Middle frontal gyrus (tissue), 1 donor: ENCODE measurements around the gene PLA2G15.

Source experiments
- DNase-seq: peaks from one replicate; pipeline ENCODE4 v3.0.0-alpha.2; 2015; ENCODE audit warnings: low spot score; ENCODE audit errors: extremely low spot score

Gene PLA2G15

DNA sequence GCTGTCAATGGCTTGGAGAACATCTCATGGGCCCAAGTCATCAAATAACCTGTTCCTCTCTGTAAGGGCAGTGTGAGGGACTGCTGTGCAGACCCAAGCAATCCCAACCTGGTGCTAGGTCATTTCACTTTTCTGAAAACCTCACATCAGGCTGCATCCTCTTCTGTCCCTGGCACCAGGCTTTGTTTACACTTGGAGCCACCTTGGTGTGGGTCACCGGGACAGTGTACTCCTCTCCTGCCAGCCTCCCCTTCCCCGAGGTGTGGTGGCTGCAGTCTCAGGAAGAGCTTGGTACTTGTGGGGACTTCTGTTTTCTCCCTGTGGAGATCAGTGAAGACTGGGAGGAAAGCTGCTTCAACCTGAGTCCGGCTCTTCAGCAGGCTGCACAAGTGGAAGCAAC, 53.1 kb downstream of the PLA2G15 start:
- no peak for DNase-seq

DNA sequence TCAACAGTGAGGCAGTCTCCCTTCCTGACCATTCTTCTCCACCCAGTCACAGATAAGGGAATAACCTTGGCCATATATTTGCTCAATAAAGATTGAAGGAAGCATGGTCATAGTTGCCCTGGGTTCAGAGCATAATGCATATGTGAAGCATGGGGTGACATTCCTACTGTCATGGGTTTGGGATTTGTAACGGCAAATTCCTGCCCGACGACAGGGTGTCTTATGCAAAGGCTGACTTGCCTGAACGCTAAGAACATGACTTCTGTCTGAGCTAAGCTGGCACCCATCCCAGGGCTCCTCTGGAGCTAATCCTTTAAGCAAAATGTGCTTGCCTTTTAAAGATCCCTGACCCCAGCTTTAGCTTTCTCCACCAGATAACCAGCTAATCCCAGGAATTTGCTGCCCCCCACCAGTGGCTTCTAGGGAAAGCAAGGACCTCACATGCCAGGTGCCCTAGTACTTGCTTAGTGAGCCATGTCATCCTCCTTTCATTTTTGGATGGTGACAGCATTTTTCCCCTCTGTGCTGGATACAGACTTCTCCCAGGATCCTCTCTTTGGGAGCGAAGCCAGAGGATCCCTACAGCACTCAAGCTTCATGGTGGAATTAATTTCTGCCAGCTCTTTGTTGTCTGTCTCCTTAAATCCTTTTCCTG, 53.9 kb downstream of the PLA2G15 start:
- DNase-seq = no peak

DNA sequence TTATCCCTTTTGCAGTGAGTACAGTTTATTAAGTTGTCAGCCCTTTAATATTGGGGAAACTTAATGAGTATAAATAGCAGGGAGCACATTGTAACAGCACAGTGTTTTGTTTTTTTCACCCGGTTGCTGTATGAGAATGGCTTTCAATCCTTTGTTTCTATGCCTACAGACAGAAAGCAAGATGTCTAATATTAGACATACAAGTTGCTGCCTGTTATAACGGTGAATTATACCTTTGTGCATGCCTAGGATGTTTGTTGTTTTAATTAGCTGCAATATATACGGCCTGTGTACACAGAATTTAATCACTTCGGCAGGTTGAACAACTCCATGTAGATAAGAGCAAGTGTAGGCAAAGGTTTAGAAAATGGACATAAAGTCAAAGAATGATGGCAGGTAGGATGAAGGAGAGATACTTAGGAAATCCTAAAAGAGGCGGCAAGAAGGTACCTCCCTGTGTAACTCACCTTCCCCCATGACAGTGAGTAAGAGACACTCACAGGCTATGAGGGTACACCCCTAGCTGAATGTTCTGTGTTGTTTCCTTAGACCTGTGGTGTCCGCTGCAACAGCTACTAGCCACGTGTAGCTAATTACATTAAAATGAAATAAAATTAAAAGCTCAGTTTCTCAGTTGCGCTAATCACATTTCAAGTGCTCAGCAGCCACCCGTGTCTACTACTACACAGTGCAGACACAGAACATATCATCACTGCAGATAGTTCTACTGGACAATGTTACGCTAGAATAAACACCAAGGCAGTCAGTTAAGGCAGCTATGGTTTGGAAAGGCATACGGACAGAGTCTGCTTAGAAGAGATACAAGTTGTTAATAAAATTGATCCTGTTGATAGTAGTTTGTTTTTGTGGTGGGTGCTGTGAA, 54.6 kb downstream of the PLA2G15 start:
- DNase-seq = no peak

DNA sequence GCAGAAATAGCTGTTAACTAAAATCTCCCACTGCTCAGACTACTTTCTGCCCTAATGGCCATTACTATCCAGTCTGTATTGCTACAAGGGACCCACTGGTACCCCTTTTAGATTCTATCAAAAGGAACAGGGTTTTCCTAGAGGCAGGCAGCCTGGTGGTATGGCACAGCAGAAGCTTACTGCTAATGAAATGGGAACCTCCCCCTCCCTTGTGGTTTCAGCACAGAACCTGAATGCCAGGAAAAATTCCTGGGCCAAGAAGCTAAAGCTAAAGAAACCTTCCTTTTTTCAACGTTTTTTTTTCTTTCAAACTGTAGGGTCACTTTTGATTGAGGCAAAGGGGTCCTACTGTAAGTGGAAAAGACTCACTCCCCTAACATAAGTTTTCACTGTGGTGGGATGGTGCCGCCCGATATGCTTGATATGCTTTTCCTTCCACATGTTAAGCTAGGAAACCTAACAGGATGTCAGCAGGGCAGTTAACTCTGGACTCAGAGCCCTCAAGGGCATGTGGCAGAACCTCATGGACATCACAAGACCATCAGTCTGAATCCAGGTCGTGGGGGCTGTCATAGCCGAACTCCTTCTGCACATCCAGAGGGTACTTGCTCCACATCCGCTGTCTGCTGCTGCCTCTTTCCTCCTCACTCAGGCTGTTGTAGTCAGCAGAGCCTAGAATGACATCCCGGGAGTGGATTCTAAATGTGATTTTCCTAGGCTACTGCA, 55.7 kb downstream of the PLA2G15 start:
- DNase-seq = no peak

DNA sequence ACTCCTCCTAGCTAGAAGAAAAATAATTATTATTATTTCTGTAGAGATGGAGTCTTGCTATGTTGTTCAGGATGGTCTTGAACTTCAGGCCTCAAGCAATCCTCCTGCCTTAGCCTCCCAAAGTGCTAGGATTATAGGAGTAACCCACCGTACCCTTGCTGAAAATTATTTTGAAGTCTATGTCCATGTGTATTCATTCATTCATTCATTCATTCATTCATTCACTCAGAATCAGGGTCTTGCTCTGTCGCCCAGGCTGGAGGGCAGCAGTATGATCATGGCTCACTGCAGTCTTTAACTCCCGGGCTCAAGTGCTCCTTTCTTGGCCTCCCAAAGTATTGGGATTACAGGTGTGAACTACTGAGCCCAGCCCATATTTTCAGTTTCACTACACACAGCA, 61.5 kb downstream of the PLA2G15 start:
- DNase-seq = no peak

DNA sequence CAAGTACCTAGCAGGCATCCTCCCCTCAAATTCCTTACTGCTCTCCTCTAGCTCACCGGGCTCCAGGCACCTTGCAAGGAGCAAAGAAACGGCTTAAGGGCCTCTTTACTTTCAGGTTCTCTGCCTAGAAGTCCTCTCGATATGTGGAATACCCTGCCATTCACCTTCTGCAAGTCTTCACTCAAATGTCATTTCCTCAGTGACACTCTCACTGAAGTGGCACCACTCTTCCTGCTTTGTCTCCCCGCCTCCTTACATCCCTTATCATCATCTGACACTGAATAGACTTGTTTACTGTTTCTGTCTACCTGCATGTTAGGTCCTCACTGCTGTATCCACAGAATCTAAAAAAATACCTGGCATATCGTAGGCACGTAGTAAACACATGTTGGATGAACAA, 64.6 kb downstream of the PLA2G15 start:
- no peak for DNase-seq

DNA sequence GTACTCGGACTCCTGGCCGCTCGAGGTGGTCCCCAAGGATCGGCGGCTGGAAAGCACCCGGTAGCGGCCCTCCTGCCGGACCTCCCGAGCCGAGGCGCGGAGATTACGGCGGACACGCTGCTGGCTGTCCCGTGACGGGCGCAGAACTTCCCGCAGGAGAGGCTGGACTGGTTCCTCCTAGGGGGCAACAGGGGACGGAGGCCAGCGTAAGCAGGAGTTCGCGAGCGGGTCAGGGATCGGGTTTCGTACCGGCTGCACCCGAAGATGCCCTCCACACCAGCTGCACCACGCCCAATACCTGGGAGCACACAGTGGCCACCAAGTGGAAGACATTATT, 65.2 kb downstream of the PLA2G15 start:
- DNase-seq = no peak
